Measurements from ENCODE around the gene KIF6. TPM values are rescaled to one million over a fixed set of nuclear protein-coding genes. Genes with fewer than 3 reads are reported as not detected.

Gene KIF6
- total RNA-seq, 1 experiment from 2014 or later: 2.7 TPM

GRCh38 chr6:39415482-39415881, 309.7 kb downstream of the KIF6 start:
- BruUV-seq (replicated peaks): no TSS peak
- no peak overlapping the region for H3K4me3 ChIP-seq (ENCODE audit: low read depth, low read length, poor library complexity, severe bottlenecking)
- intact Hi-C loops (cut with micrococcal nuclease; ENCODE audit: unreplicated experiment): no loop called here
- H3K27ac ChIP-seq (ENCODE audit: low read depth, low read length, poor library complexity, severe bottlenecking): no peak overlapping the region
- ChIA-PET POLR2A (ENCODE audit: low non-redundant PET) (no interaction called here), CTCF (no interaction called here)
- H3K4me1 ChIP-seq (ENCODE audit: insufficient read depth, low read length, poor library complexity, severe bottlenecking): no peaks in the 10 kb centered on the region
- DNase-seq (ENCODE audit: low spot score): no peak
- no peak for TF ChIP-seq EZH2 (IDR thresholded peaks at IDR 0.05; ENCODE audit: borderline replicate concordance, low read depth, low read length, poor library complexity, severe bottlenecking)
- no peak for TF ChIP-seq CTCF (conservative IDR thresholded peaks at IDR 0.05; ENCODE audit: low read depth, low read length)
- no peaks in the 10 kb centered on the region for H3K27me3 ChIP-seq (replicated peaks; ENCODE audit: insufficient read depth, low read depth, low read length, poor library complexity)
- no peaks in the 10 kb centered on the region for H3K9me3 ChIP-seq (ENCODE audit: low read depth, low read length, poor library complexity, severe bottlenecking)
- no peaks in the 10 kb centered on the region for H3K36me3 ChIP-seq (ENCODE audit: insufficient read depth, low read length, poor library complexity, severe bottlenecking)

GRCh38 chr6:39411465-39411864, 313.7 kb downstream of the KIF6 start:
- BruUV-seq (replicated peaks): no TSS peak
- no peaks in the 10 kb centered on the region for H3K4me1 ChIP-seq (ENCODE audit: insufficient read depth, low read length, poor library complexity, severe bottlenecking)
- H3K36me3 ChIP-seq (ENCODE audit: insufficient read depth, low read length, poor library complexity, severe bottlenecking): no peaks in the 10 kb centered on the region
- no peaks in the 10 kb centered on the region for H3K9me3 ChIP-seq (ENCODE audit: low read depth, low read length, poor library complexity, severe bottlenecking)
- CTCF ChIA-PET: no interaction called here
- H3K4me3 ChIP-seq (ENCODE audit: low read depth, low read length, poor library complexity, severe bottlenecking): no peak overlapping the region
- no peak overlapping the region for H3K27ac ChIP-seq (ENCODE audit: low read depth, low read length, poor library complexity, severe bottlenecking)
- intact Hi-C loops (cut with micrococcal nuclease; ENCODE audit: unreplicated experiment): no loop called here
- DNase-seq (ENCODE audit: low spot score): no peak
- TF ChIP-seq CTCF (conservative IDR thresholded peaks at IDR 0.05; ENCODE audit: low read depth, low read length): no peak
- no peak for TF ChIP-seq EZH2 (IDR thresholded peaks at IDR 0.05; ENCODE audit: borderline replicate concordance, low read depth, low read length, poor library complexity, severe bottlenecking)
- POLR2A ChIA-PET (ENCODE audit: low non-redundant PET): no interaction called here
- no peaks in the 10 kb centered on the region for H3K27me3 ChIP-seq (replicated peaks; ENCODE audit: insufficient read depth, low read depth, low read length, poor library complexity)

- H3K27ac ChIP-seq (ENCODE audit: low read depth, low read length, poor library complexity, severe bottlenecking): no peak overlapping the region
- DNase-seq (ENCODE audit: low spot score): no peak
- intact Hi-C loops (cut with micrococcal nuclease; ENCODE audit: unreplicated experiment): no loop called here
- no peak for TF ChIP-seq EZH2 (IDR thresholded peaks at IDR 0.05; ENCODE audit: borderline replicate concordance, low read depth, low read length, poor library complexity, severe bottlenecking)
- no peak for TF ChIP-seq CTCF (conservative IDR thresholded peaks at IDR 0.05; ENCODE audit: low read depth, low read length)
- no peaks in the 10 kb centered on the region for H3K9me3 ChIP-seq (ENCODE audit: low read depth, low read length, poor library complexity, severe bottlenecking)
- CTCF ChIA-PET: no interaction called here
- H3K4me1 ChIP-seq (ENCODE audit: insufficient read depth, low read length, poor library complexity, severe bottlenecking): no peaks in the 10 kb centered on the region
- POLR2A ChIA-PET (ENCODE audit: low non-redundant PET): no interaction called here
- no TSS peak for BruUV-seq (replicated peaks)
- no peaks in the 10 kb centered on the region for H3K27me3 ChIP-seq (replicated peaks; ENCODE audit: insufficient read depth, low read depth, low read length, poor library complexity)
- no peak overlapping the region for H3K4me3 ChIP-seq (ENCODE audit: low read depth, low read length, poor library complexity, severe bottlenecking)
- H3K36me3 ChIP-seq (ENCODE audit: insufficient read depth, low read length, poor library complexity, severe bottlenecking): no peaks in the 10 kb centered on the region
These were observed 314.2 kb downstream of the KIF6 start for GRCh38 chr6:39411001-39411400.
